ENCODE results near the gene GTF2H4.
"Not testable (repeated sequence)": the region's sequence is repeated elsewhere in the genome, so short reads cannot be mapped to it uniquely, and the experiment has no call there.

The GTF2H4 gene

GRCh38 chr6:30871592-30872183 is 36.3 kb upstream of the GTF2H4 start:
- Histone ChIP-seq H3K4me1 (ENCODE audit: insufficient read depth, insufficient read length) (no peaks in the 10 kb centered on the region), H3K9me3 (ENCODE audit: insufficient read depth, low read length) (peaks cover 52% of the 10 kb centered on the region), H3K36me3 (ENCODE audit: insufficient read depth, insufficient read length, low read length) (no peaks in the 10 kb centered on the region), H3K9ac (ENCODE audit: insufficient read length, low read depth) (no peak overlapping the region), H3K27me3 (ENCODE audit: insufficient read depth, insufficient read length) (no peaks in the 10 kb centered on the region), H3K4me3 (ENCODE audit: insufficient read length, low read depth) (no peak overlapping the region)
- no peak for DNase-seq (ENCODE audit: low read depth, low spot score)
- TF ChIP-seq SUZ12 (IDR thresholded peaks at IDR 0.05; ENCODE audit: extremely low read depth, insufficient read depth, insufficient read length) (no peak), ZNF274 (IDR thresholded peaks at IDR 0.05; ENCODE audit: low read depth, low read length) (no peak), YY1 (IDR thresholded peaks at IDR 0.05; ENCODE audit: insufficient read depth, insufficient read length) (no peak)

GRCh38 chr6:30873137-30873640 is 34.8 kb upstream of the GTF2H4 start:
- DNase-seq (ENCODE audit: low read depth, low spot score): no peak
- Histone ChIP-seq H3K4me1 (ENCODE audit: insufficient read depth, insufficient read length) (no peaks in the 10 kb centered on the region), H3K36me3 (ENCODE audit: insufficient read depth, insufficient read length, low read length) (no peaks in the 10 kb centered on the region), H3K9ac (ENCODE audit: insufficient read length, low read depth) (no peak overlapping the region), H3K9me3 (ENCODE audit: insufficient read depth, low read length) (peaks cover 48% of the 10 kb centered on the region), H3K27me3 (ENCODE audit: insufficient read depth, insufficient read length) (no peaks in the 10 kb centered on the region), H3K4me3 (ENCODE audit: insufficient read length, low read depth) (no peak overlapping the region)
- TF ChIP-seq YY1 (IDR thresholded peaks at IDR 0.05; ENCODE audit: insufficient read depth, insufficient read length): no peak
- no peak for TF ChIP-seq ZNF274 (IDR thresholded peaks at IDR 0.05; ENCODE audit: low read depth, low read length)
- TF ChIP-seq SUZ12 (IDR thresholded peaks at IDR 0.05; ENCODE audit: extremely low read depth, insufficient read depth, insufficient read length): no peak

GRCh38 chr6:30873795-30874194 is 34.2 kb upstream of the GTF2H4 start:
- not testable (repeated sequence) for H3K4me3 ChIP-seq (ENCODE audit: insufficient read length, low read depth); H3K9ac ChIP-seq (ENCODE audit: insufficient read length, low read depth); H3K4me1 ChIP-seq (ENCODE audit: insufficient read depth, insufficient read length); H3K36me3 ChIP-seq (ENCODE audit: insufficient read depth, insufficient read length, low read length); H3K27me3 ChIP-seq (ENCODE audit: insufficient read depth, insufficient read length); DNase-seq (ENCODE audit: low read depth, low spot score)
- peaks cover 42% of the 10 kb centered on the region for H3K9me3 ChIP-seq (ENCODE audit: insufficient read depth, low read length)

- H3K36me3 ChIP-seq (ENCODE audit: insufficient read depth, insufficient read length, low read length): no peaks in the 10 kb centered on the region
- H3K9me3 ChIP-seq (ENCODE audit: insufficient read depth, low read length): peaks cover 30% of the 10 kb centered on the region
- no peak for DNase-seq (ENCODE audit: low read depth, low spot score)
- no peak overlapping the region for H3K9ac ChIP-seq (ENCODE audit: insufficient read length, low read depth)
- no peak for TF ChIP-seq YY1 (IDR thresholded peaks at IDR 0.05; ENCODE audit: insufficient read depth, insufficient read length)
- TF ChIP-seq SUZ12 (IDR thresholded peaks at IDR 0.05; ENCODE audit: extremely low read depth, insufficient read depth, insufficient read length): no peak
- TF ChIP-seq ZNF274 (IDR thresholded peaks at IDR 0.05; ENCODE audit: low read depth, low read length): no peak
- no peaks in the 10 kb centered on the region for H3K27me3 ChIP-seq (ENCODE audit: insufficient read depth, insufficient read length)
- no peak overlapping the region for H3K4me3 ChIP-seq (ENCODE audit: insufficient read length, low read depth)
- peaks cover 6% of the 10 kb centered on the region for H3K4me1 ChIP-seq (ENCODE audit: insufficient read depth, insufficient read length)
These were observed 32.6 kb upstream of the GTF2H4 start for GRCh38 chr6:30875244-30876038.

GRCh38 chr6:30876039-30876730 is 31.8 kb upstream of the GTF2H4 start:
- TF ChIP-seq YY1 (IDR thresholded peaks at IDR 0.05; ENCODE audit: insufficient read depth, insufficient read length): no peak
- TF ChIP-seq SUZ12 (IDR thresholded peaks at IDR 0.05; ENCODE audit: extremely low read depth, insufficient read depth, insufficient read length): no peak
- no peak for TF ChIP-seq ZNF274 (IDR thresholded peaks at IDR 0.05; ENCODE audit: low read depth, low read length)
- no peak for DNase-seq (ENCODE audit: low read depth, low spot score)
- no peak overlapping the region for H3K9ac ChIP-seq (ENCODE audit: insufficient read length, low read depth)
- H3K36me3 ChIP-seq (ENCODE audit: insufficient read depth, insufficient read length, low read length): no peaks in the 10 kb centered on the region
- H3K4me1 ChIP-seq (ENCODE audit: insufficient read depth, insufficient read length): peaks cover 9% of the 10 kb centered on the region
- H3K27me3 ChIP-seq (ENCODE audit: insufficient read depth, insufficient read length): no peaks in the 10 kb centered on the region
- peaks cover 22% of the 10 kb centered on the region; the same call in 1 of the 2 replicates for H3K9me3 ChIP-seq (ENCODE audit: insufficient read depth, low read length)
- no peak overlapping the region for H3K4me3 ChIP-seq (ENCODE audit: insufficient read length, low read depth)

- H3K36me3 ChIP-seq (ENCODE audit: insufficient read depth, insufficient read length, low read length): no peaks in the 10 kb centered on the region
- H3K9me3 ChIP-seq (ENCODE audit: insufficient read depth, low read length): 0 out of 2 replicates have a peak, but pooled peaks cover 10% of the 10 kb centered on the region
- H3K4me3 ChIP-seq (ENCODE audit: insufficient read length, low read depth): no peak overlapping the region
- H3K9ac ChIP-seq (ENCODE audit: insufficient read length, low read depth): no peak overlapping the region
- H3K27me3 ChIP-seq (ENCODE audit: insufficient read depth, insufficient read length): no peaks in the 10 kb centered on the region
- TF ChIP-seq YY1 (IDR thresholded peaks at IDR 0.05; ENCODE audit: insufficient read depth, insufficient read length): no peak
- TF ChIP-seq SUZ12 (IDR thresholded peaks at IDR 0.05; ENCODE audit: extremely low read depth, insufficient read depth, insufficient read length): no peak
- no peak for TF ChIP-seq ZNF274 (IDR thresholded peaks at IDR 0.05; ENCODE audit: low read depth, low read length)
- no peak for DNase-seq (ENCODE audit: low read depth, low spot score)
- H3K4me1 ChIP-seq (ENCODE audit: insufficient read depth, insufficient read length): peaks cover 18% of the 10 kb centered on the region
These were observed 30.4 kb upstream of the GTF2H4 start for GRCh38 chr6:30877419-30878262.
